IPS-18a (cell line): ENCODE measurements around the gene RIC1.
"Not testable (repeated sequence)": the region's sequence is repeated elsewhere in the genome, so short reads cannot be mapped to it uniquely, and the experiment has no call there.

Experiments used
- H3K27ac ChIP-seq: one replicate; pipeline ENCODE4 v1.5.1; 2013; ENCODE audit warnings: low read length
- H3K27me3 ChIP-seq: one replicate; pipeline ENCODE4 v1.6.1; 2013; ENCODE audit warnings: mild to moderate bottlenecking, low read length; ENCODE audit not compliant: control insufficient read depth, insufficient read depth
- H3K36me3 ChIP-seq: one replicate; pipeline ENCODE4 v1.6.1; 2013; ENCODE audit warnings: low read depth, low read length; ENCODE audit not compliant: control insufficient read depth
- H3K4me1 ChIP-seq: one replicate; pipeline ENCODE4 v1.6.1; 2013; ENCODE audit warnings: low read depth, low read length; ENCODE audit not compliant: control insufficient read depth
- H3K4me3 ChIP-seq: one replicate; pipeline ENCODE4 v1.5.1; 2013; ENCODE audit warnings: low read length
- H3K9ac ChIP-seq: one replicate; pipeline ENCODE4 v1.6.1; 2013; ENCODE audit warnings: mild to moderate bottlenecking, low read length, moderate library complexity
- H3K9me3 ChIP-seq: one replicate; pipeline ENCODE4 v1.6.1; 2013; ENCODE audit warnings: low read depth, low read length; ENCODE audit not compliant: control insufficient read depth

RIC1 gene

DNA sequence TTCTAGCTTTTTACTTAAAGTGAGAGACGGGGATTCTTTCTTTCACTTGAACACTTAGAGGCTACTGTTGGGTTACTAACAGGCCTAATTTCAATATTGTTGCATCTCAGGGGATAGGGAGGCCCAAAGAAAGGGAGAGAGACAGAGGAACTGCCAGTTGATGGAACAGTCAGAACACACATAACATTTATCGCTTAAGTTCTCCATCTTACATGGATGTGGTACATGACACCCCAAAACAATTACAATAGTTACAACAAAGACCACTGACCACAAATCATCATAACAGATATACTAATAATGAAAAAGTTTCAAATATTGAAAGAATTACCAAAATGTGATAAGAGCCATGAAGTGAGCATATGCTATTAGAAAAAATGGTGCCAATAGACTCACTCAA lies 4.3 kb upstream of the RIC1 start:
- Histone ChIP-seq H3K27ac (no peak overlapping the region), H3K36me3 (no peaks in the 10 kb centered on the region), H3K9me3 (no peaks in the 10 kb centered on the region), H3K4me1 (no peaks in the 10 kb centered on the region), H3K4me3 (no peak overlapping the region), H3K9ac (no peak overlapping the region), H3K27me3 (no peaks in the 10 kb centered on the region)

DNA sequence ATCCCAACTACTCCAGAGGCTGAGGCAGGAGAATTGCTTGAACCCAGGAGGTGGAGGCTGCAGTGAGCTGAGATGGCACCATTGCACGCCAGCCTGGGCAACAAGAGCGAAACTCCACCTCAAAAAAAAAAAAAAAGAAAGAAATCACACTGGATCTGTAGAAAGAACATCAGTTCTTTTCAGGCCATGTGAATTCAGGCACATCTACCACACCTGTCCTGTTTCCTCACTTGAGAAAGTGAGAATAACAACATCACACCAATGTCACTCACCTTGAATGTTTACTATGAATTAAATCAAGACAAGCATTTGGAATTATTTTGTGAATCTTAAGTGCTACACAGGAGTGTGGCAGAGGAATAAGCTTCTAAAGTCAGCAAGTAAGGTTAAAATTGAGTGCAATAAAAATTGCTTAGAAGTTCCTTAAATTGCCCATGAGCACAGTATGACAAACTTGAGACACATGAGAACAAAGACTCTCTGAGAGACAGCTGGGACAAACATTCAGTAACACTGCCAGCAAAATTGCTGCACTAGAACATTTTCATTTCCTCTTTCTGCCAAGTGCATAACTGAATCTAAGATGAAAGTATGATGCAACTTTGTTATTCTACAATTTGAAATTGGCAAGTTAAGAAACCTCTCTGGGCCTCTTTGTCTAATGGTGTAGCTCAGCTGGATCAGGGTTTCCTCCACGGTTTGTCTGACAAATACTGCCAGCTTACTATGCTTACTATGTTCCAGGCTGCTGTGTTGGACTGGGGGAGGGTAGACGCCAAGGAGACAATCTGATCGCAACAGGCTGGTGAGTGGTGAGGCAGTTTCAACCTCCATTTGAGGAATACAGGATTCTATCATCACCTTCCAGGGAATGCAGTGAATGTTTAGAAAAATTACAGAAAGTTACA lies 1.9 kb upstream of the RIC1 start:
- Histone ChIP-seq H3K4me1 (peaks cover 9% of the 10 kb centered on the region), H3K36me3 (no peaks in the 10 kb centered on the region), H3K9ac (no peak overlapping the region), H3K4me3 (no peak overlapping the region), H3K27me3 (no peaks in the 10 kb centered on the region), H3K9me3 (no peaks in the 10 kb centered on the region), H3K27ac (no peak overlapping the region)

DNA sequence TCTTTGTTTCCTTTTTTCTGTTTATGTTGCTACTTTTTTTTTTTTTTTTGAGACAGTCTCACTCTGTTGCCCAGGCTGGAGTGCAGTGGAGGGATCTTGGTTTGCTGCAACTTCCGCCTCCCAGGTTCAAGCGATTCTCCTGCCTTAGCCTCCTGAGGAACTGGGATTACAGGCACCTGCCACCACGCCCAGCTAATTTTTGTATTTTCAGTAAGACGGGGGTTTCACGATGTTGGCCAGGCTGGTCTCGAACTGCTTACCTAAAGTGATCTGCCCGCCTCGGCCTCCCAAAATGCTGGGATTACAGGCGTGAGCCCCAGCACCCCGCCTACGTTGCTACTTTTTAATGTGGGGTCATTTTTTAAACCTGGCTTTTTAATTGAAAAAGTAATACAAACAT lies 1.2 kb upstream of the RIC1 start:
- not testable (repeated sequence) for H3K27ac ChIP-seq, H3K4me1 ChIP-seq, H3K9ac ChIP-seq

DNA sequence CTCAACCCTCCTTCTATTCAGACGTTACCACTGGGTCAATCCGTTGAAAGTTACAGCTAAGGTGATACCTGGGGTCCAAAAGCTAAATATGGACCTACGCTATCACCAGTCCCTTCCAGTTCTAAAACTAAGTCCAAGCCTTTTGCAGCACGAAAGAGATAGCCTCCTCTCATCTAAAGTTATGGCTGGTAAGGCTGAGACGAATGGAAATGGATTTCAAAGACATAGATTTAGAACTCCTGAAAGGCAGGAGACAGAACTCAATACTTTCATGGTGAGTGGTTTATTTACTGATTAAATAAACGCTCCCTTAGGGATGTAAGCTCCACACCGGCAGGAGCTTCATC lies 751 bp upstream of the RIC1 start:
- H3K27ac ChIP-seq: no peak overlapping the region
- no peaks in the 10 kb centered on the region for H3K36me3 ChIP-seq
- peak overlapping the region; percentile 73 for H3K9ac ChIP-seq
- H3K4me3 ChIP-seq: peak overlapping the region; percentile 90
- no peaks in the 10 kb centered on the region for H3K9me3 ChIP-seq
- H3K4me1 ChIP-seq: peaks cover 9% of the 10 kb centered on the region
- no peaks in the 10 kb centered on the region for H3K27me3 ChIP-seq

More for the DNA sequence above, 1.2 kb upstream of the RIC1 start:
- H3K9me3 ChIP-seq, H3K36me3 ChIP-seq, H3K27me3 ChIP-seq: not testable (repeated sequence)
- H3K4me3 ChIP-seq: peak overlapping the region; percentile 90

DNA sequence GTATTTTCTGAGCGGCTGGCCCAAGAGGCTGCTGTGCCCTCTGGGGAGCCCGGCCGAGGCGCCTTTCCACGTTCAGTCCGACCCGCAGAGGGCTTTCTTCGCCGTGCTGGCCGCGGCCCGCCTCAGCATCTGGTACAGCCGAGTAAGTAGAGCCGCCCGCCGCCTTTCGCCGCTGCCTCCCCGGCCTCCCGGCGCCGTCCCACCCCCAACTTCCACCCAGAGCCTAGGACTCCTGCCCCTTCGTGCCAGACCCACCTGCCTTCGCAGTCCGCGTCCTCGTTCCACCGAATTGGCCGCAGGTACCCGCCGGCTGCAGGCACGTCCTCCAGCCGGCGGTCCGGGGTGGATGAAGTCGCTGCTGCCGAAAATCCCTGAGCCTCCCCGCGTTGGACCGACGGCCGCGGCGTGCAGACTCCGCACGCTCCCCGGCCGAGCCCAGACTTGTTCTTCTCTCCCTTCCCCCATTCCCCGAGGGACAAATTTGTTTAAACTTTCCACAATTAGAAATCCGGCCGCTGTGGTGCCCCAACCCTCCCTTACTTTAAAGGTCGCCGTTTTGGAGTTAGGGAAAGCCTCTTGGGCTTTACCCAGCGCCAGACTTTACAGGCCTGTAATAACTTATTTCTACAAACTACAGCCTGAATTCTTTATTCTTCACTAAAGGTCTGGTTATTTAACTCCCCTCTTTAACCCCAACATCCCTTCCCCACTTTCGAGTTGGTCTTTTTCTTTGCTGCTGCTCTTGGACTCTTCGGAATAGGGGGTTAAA lies 589 bp downstream of the RIC1 start:
- Histone ChIP-seq H3K4me1 (peaks cover 9% of the 10 kb centered on the region), H3K9ac (peak overlapping the region; percentile 73), H3K4me3 (peak overlapping the region; percentile 90), H3K27ac (no peak overlapping the region), H3K27me3 (no peaks in the 10 kb centered on the region), H3K9me3 (no peaks in the 10 kb centered on the region), H3K36me3 (no peaks in the 10 kb centered on the region)

DNA sequence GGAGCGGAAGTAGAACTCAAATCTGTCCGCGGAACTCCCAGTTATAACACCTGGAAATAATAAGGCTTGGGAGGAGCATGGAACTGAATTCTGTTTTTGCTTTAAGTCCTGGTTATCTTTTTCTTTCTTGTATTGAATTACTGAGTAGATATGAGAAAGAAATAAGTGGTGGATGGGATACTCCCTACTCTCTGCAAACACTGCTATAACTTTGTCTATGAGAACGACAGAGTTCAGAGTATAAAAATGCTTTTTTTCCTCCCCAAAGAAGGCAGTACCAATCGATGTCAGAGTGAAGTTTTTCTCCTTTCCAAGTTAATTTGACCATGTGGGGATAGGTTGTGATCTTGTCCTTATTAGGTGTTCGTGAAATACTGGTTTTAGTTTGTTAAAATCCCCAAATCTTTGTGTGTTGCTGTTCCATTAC lies 1.2 kb downstream of the RIC1 start:
- H3K4me3 ChIP-seq: peak overlapping the region; percentile 90
- no peak overlapping the region for H3K27ac ChIP-seq
- H3K27me3 ChIP-seq: no peaks in the 10 kb centered on the region
- H3K36me3 ChIP-seq: no peaks in the 10 kb centered on the region
- peak overlapping the region; percentile 73 for H3K9ac ChIP-seq
- no peaks in the 10 kb centered on the region for H3K9me3 ChIP-seq
- peaks cover 9% of the 10 kb centered on the region for H3K4me1 ChIP-seq

DNA sequence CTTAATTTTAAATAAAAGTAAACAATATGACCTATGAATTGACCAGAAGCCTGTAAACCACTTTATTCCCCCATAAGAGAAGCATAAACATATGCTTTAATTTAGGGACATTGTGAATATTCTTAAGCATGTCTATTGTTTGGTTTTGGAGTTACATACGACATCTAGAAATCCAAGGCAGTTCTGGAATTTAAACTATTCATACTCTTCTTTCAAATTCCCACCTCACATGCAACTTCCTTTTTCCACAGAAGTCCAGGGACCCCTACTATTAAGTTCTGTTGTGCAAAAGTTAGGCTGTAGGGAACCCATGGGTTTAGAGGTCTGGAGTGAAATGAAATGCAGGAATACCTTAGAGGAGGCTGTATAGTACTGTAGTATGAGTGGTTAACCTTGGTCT lies 2.1 kb downstream of the RIC1 start:
- peak overlapping the region; percentile 90 for H3K4me3 ChIP-seq
- H3K9me3 ChIP-seq: no peaks in the 10 kb centered on the region
- no peaks in the 10 kb centered on the region for H3K36me3 ChIP-seq
- H3K9ac ChIP-seq: no peak overlapping the region
- H3K27me3 ChIP-seq: no peaks in the 10 kb centered on the region
- peaks cover 9% of the 10 kb centered on the region for H3K4me1 ChIP-seq
- H3K27ac ChIP-seq: no peak overlapping the region

DNA sequence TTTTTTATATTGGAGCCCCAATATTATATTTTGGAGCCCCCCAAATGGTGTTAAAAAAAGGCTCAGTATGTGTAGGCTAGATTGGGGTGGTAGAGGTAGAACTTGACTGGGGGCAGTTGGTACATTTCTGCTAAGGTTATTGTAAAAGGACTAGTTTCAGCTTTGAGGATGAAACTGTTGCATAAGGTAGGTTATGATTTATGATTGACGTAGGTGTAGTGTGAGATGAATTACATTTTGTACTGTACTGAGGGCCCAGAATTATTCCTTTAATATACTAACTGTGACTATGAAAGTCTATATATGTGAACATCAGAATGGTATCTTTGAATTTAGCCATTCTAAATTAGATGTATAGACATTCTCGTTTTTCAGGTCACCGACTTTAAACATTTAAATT lies 3.6 kb downstream of the RIC1 start:
- H3K4me1 ChIP-seq: peaks cover 9% of the 10 kb centered on the region
- no peak overlapping the region for H3K27ac ChIP-seq
- H3K9ac ChIP-seq: no peak overlapping the region
- H3K27me3 ChIP-seq: no peaks in the 10 kb centered on the region
- no peaks in the 10 kb centered on the region for H3K36me3 ChIP-seq
- no peaks in the 10 kb centered on the region for H3K9me3 ChIP-seq
- H3K4me3 ChIP-seq: no peak overlapping the region

DNA sequence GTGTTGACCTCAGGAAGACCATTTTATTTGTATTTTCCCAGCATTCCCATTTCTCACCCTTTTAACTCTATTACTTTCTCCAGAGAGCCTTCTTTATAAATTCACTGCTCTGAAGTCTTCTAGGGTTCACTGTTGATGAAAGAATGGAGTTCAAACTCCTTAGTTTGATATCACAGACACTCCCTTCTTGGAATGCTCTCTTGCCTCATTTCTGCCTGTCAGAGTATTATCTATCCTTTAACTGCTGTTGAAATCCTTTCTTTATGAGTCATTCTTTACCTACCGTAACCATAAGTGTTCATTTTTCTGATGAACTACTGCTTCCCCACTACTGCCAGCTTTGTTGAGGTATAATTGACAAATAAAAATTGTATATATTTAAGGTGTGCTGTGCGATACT lies 4.3 kb downstream of the RIC1 start:
- H3K4me3 ChIP-seq: no peak overlapping the region
- H3K36me3 ChIP-seq: no peaks in the 10 kb centered on the region
- H3K27ac ChIP-seq: no peak overlapping the region
- peaks cover 9% of the 10 kb centered on the region for H3K4me1 ChIP-seq
- no peak overlapping the region for H3K9ac ChIP-seq
- H3K9me3 ChIP-seq: no peaks in the 10 kb centered on the region
- H3K27me3 ChIP-seq: no peaks in the 10 kb centered on the region

DNA sequence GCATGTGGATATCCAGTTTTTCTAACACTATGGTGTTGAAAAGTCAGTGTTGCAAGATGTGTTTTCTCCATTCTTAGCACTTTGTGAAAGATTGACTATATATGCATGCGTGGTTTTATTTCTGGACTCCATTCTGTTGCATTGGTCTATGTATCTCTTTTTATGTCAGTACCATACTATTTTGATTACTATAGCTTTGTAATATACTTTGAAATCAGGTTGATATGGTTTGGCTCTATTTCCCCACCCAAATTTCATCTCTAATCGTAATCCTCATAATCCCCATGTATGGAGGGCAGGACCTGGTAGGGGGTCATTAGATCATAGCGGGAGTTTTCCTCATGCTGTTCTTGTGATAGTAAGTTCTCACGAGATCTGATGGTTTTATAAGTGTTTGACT lies 6.5 kb downstream of the RIC1 start:
- H3K9ac ChIP-seq: no peak overlapping the region
- no peaks in the 10 kb centered on the region for H3K27me3 ChIP-seq
- no peaks in the 10 kb centered on the region for H3K9me3 ChIP-seq
- no peak overlapping the region for H3K4me3 ChIP-seq
- H3K36me3 ChIP-seq: no peaks in the 10 kb centered on the region
- H3K4me1 ChIP-seq: peaks cover 6% of the 10 kb centered on the region
- H3K27ac ChIP-seq: no peak overlapping the region

DNA sequence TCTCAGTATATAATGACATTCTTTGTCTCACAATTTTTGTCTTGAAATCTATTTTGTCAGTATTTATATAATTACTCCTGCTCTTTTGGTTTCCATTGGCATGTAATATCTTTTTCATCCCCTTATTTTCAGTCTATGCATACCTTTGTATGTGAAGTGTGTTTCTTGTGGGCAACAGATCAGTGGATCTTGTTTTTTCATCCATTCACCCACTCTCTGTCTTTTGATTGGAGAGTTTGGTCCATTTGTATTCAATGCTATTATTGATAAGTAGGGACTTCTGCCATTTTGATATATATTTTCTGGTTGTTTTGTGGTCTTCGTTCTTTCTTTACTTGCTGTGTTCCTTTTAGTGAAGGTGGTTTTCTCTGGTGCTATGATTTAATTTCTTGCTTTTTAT lies 10.9 kb downstream of the RIC1 start:
- H3K36me3 ChIP-seq: no peaks in the 10 kb centered on the region
- no peak overlapping the region for H3K9ac ChIP-seq
- H3K4me3 ChIP-seq: no peak overlapping the region
- no peaks in the 10 kb centered on the region for H3K27me3 ChIP-seq
- H3K27ac ChIP-seq: no peak overlapping the region
- H3K9me3 ChIP-seq: no peaks in the 10 kb centered on the region
- no peaks in the 10 kb centered on the region for H3K4me1 ChIP-seq

DNA sequence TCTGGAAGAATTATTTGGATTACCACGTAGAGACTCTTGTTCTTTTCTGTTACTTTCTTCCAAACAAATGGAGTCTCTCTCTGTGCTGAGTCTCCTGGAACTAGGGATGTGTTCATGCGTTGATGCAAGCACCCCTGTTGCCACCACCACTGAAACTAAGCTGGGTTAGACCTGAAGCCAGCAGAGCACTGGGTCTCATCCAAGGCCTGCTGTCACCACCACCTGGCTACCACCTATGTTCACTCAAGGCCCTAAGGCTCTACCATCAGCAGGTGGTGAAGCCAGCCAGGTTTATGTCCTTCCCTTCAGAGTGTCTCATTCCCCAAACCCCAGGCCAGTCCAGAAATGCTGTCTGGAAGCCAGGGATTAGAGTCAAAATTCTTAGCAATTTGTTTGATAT lies 13.3 kb downstream of the RIC1 start:
- no peaks in the 10 kb centered on the region for H3K4me1 ChIP-seq
- H3K9ac ChIP-seq: no peak overlapping the region
- H3K9me3 ChIP-seq: no peaks in the 10 kb centered on the region
- no peak overlapping the region for H3K27ac ChIP-seq
- no peaks in the 10 kb centered on the region for H3K27me3 ChIP-seq
- no peak overlapping the region for H3K4me3 ChIP-seq
- no peaks in the 10 kb centered on the region for H3K36me3 ChIP-seq
